K562 (cell line): ENCODE measurements around the gene COL5A3. TPM values are rescaled to one million over a fixed set of nuclear protein-coding genes. Genes with fewer than 3 reads are reported as not detected.

Experiments used
- EHMT2 ChIP-seq: fragments of 450-650 bp; IDR thresholded peaks from 2 replicates; pipeline ENCODE4 v1.6.1; 2018; ENCODE audit warnings: antibody characterized with exemption
- ESRRA ChIP-seq: fragments of 450-650 bp; IDR thresholded peaks from 2 replicates; pipeline ENCODE4 v1.6.1; 2014; ENCODE audit warnings: low read depth, mild to moderate bottlenecking, moderate library complexity, borderline replicate concordance
- FOXA3 ChIP-seq, 2 experiments: fragments of 450-650 bp in 1 of 2; sonication (generic) in 1 of 2; formaldehyde crosslinking; IDR thresholded peaks in 1 of 2; conservative IDR thresholded peaks in 1 of 2; 2 replicates each; pipeline versions ENCODE4 v1.4.0 to v1.8.0; 2020 to 2022; ENCODE audit warnings: mild to moderate bottlenecking in 2 of 2, missing genetic modification reagents in 1 of 2
- HNRNPLL ChIP-seq: fragments of 200-400 bp; formaldehyde crosslinking; IDR thresholded peaks from 2 replicates; pipeline ENCODE4 v1.6.1; 2017; ENCODE audit warnings: low read length, low read depth, mild to moderate bottlenecking; ENCODE audit not compliant: poor library complexity, severe bottlenecking
- MEF2D ChIP-seq: conservative IDR thresholded peaks from 2 replicates; pipeline ENCODE4 v1.6.1; 2016; ENCODE audit warnings: low read depth, missing genetic modification characterization, missing compliant biosample characterization
- MTF1 ChIP-seq: fragments of 250-450 bp; sonication (Bioruptor Pico); IDR thresholded peaks from 2 replicates; pipeline ENCODE4 v1.9.0; 2021; ENCODE audit warnings: moderate library complexity, mild to moderate bottlenecking, inconsistent platforms, borderline replicate concordance
- RFX7 ChIP-seq: fragments of 250-450 bp; sonication (Bioruptor Pico); IDR thresholded peaks from 2 replicates; pipeline ENCODE4 v1.5.1; 2021; ENCODE audit warnings: mild to moderate bottlenecking
- SAFB ChIP-seq: fragments of 200-400 bp; formaldehyde crosslinking; IDR thresholded peaks from 2 replicates; pipeline ENCODE4 v1.6.1; 2017; ENCODE audit warnings: low read depth, low read length, borderline replicate concordance
- XRCC3 ChIP-seq: fragments of 450-650 bp; IDR thresholded peaks from 2 replicates; pipeline ENCODE4 v1.6.1; 2017; ENCODE audit warnings: mild to moderate bottlenecking, moderate library complexity
- ZKSCAN3 ChIP-seq: fragments of 250-450 bp; sonication (Bioruptor Pico); IDR thresholded peaks from 2 replicates; pipeline ENCODE4 v1.4.0; 2020
- ZZZ3 ChIP-seq: fragments of 450-650 bp; IDR thresholded peaks from 2 replicates; pipeline ENCODE4 v1.6.1; 2016; ENCODE audit warnings: antibody characterized with exemption, mild to moderate bottlenecking, moderate library complexity
- polyA plus RNA-seq, 8 experiments: library from polyadenylated mRNA; depleted of rRNA in 4 of 8; stranded (reverse) in 5 of 8; unstranded in 3 of 8; fragments of >200 nt; fragmentation: Nextera tagmentation in 2 of 8; fragmentation: Illumina TruSeq in 1 of 8; extraction: Ambion mirVana in 2 of 8; extraction: Trizol in 1 of 8; gene quantifications; 2 replicates each; pipeline versions ENCODE4 v1.2.1 to v1.2.3, GENCODE V29; 2011 to 2014; ENCODE audit warnings: inconsistent platforms in 1 of 8, missing spikeins in 1 of 8
- total RNA-seq, 7 experiments: library from RNA; depleted of rRNA in 6 of 7; stranded (reverse); fragments of >200 nt in 6 of 7; fragmentation: Illumina TruSeq in 2 of 7; extraction: Trizol in 2 of 7; gene quantifications; 2 replicates each; pipeline versions ENCODE4 v1.2.1 to v1.2.3, GENCODE V29; 2011 to 2021; ENCODE audit warnings: low replicate concordance in 1 of 7
- TF ChIP-seq, protein P1 (sequence below): fragments of 250-450 bp; sonication (Bioruptor Pico); IDR thresholded peaks from 2 replicates; pipeline ENCODE4 v1.8.0; 2022; ENCODE audit warnings: inconsistent platforms, mild to moderate bottlenecking, moderate library complexity, borderline replicate concordance
- TF ChIP-seq, protein P2 (sequence below): IDR thresholded peaks from 2 replicates; pipeline ENCODE4 v1.6.1; 2011; ENCODE audit warnings: borderline replicate concordance, low read depth, mild to moderate bottlenecking, moderate library complexity, low read length; ENCODE audit not compliant: insufficient read depth, poor library complexity, severe bottlenecking
- TF ChIP-seq, protein P3 (sequence below): fragments of 450-650 bp; IDR thresholded peaks from 2 replicates; pipeline ENCODE4 v1.6.1; 2016; ENCODE audit warnings: missing biosample characterization, missing genetic modification characterization
- TF ChIP-seq, protein P4 (sequence below): sonication (generic); formaldehyde crosslinking; IDR thresholded peaks from 2 replicates; pipeline ENCODE4 v1.4.0; 2020; ENCODE audit warnings: mild to moderate bottlenecking, missing genetic modification reagents
- TF ChIP-seq, protein P5 (sequence below): sonication (generic); formaldehyde crosslinking; IDR thresholded peaks from 2 replicates; pipeline ENCODE4 v1.8.1; 2023; ENCODE audit warnings: mild to moderate bottlenecking, missing genetic modification reagents
- TF ChIP-seq, protein P6 (sequence below): sonication (generic); formaldehyde crosslinking; IDR thresholded peaks from 2 replicates; pipeline ENCODE4 v1.8.0; 2022; ENCODE audit warnings: missing genetic modification reagents, mild to moderate bottlenecking, moderate library complexity, borderline replicate concordance

Gene COL5A3
- total and polyA plus RNA-seq, 9 of the 15 experiments (the other 6 are each of a cell fraction or from before 2014, with no cell fraction given) = 0.01 to 0.02 TPM; not detected in 7

DNA sequence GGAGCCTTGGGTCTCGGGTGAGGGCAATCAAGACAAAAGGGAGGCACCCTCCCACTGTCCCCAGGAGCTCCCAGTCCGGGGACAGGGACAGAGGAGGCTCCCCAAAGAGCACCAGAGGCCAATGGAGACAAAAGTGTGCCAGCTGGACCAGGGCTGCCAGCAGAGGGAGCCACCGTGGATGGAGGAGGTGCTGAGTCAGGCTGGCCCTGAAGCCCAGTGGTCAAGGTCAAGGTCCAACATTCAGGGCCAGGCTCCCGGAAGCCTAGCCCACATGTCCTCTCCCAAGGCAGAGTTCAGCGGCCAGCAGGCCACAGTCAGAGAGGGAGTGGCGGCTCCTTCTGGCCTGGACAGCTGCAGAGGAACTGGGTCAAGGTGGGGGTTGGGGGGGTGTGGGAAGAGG, 8.4 kb downstream of the COL5A3 start (continued):
- no peak for TF ChIP-seq HNRNPLL
- no peak for TF ChIP-seq FOXA3 (CRISPR knock-in tag; conservative IDR thresholded peaks at IDR 0.05 in 1 of 2, IDR thresholded peaks at IDR 0.05 in 1 of 2)
- TF ChIP-seq RFX7 = no peak
- TF ChIP-seq, protein P1, sequence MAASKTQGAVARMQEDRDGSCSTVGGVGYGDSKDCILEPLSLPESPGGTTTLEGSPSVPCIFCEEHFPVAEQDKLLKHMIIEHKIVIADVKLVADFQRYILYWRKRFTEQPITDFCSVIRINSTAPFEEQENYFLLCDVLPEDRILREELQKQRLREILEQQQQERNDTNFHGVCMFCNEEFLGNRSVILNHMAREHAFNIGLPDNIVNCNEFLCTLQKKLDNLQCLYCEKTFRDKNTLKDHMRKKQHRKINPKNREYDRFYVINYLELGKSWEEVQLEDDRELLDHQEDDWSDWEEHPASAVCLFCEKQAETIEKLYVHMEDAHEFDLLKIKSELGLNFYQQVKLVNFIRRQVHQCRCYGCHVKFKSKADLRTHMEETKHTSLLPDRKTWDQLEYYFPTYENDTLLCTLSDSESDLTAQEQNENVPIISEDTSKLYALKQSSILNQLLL (CRISPR knock-in tag) = no peak
- TF ChIP-seq ZZZ3 = no peak
- no peak for TF ChIP-seq SAFB
- TF ChIP-seq XRCC3 = no peak
- TF ChIP-seq, protein P2, sequence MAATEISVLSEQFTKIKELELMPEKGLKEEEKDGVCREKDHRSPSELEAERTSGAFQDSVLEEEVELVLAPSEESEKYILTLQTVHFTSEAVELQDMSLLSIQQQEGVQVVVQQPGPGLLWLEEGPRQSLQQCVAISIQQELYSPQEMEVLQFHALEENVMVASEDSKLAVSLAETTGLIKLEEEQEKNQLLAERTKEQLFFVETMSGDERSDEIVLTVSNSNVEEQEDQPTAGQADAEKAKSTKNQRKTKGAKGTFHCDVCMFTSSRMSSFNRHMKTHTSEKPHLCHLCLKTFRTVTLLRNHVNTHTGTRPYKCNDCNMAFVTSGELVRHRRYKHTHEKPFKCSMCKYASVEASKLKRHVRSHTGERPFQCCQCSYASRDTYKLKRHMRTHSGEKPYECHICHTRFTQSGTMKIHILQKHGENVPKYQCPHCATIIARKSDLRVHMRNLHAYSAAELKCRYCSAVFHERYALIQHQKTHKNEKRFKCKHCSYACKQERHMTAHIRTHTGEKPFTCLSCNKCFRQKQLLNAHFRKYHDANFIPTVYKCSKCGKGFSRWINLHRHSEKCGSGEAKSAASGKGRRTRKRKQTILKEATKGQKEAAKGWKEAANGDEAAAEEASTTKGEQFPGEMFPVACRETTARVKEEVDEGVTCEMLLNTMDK = peak; percentile 57
- no peak for TF ChIP-seq EHMT2
- TF ChIP-seq, protein P3, sequence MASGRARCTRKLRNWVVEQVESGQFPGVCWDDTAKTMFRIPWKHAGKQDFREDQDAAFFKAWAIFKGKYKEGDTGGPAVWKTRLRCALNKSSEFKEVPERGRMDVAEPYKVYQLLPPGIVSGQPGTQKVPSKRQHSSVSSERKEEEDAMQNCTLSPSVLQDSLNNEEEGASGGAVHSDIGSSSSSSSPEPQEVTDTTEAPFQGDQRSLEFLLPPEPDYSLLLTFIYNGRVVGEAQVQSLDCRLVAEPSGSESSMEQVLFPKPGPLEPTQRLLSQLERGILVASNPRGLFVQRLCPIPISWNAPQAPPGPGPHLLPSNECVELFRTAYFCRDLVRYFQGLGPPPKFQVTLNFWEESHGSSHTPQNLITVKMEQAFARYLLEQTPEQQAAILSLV (tag) = no peak
- no peak for TF ChIP-seq MTF1 (CRISPR knock-in tag)
- no peak for TF ChIP-seq ZKSCAN3 (CRISPR knock-in tag)
- TF ChIP-seq, protein P4, sequence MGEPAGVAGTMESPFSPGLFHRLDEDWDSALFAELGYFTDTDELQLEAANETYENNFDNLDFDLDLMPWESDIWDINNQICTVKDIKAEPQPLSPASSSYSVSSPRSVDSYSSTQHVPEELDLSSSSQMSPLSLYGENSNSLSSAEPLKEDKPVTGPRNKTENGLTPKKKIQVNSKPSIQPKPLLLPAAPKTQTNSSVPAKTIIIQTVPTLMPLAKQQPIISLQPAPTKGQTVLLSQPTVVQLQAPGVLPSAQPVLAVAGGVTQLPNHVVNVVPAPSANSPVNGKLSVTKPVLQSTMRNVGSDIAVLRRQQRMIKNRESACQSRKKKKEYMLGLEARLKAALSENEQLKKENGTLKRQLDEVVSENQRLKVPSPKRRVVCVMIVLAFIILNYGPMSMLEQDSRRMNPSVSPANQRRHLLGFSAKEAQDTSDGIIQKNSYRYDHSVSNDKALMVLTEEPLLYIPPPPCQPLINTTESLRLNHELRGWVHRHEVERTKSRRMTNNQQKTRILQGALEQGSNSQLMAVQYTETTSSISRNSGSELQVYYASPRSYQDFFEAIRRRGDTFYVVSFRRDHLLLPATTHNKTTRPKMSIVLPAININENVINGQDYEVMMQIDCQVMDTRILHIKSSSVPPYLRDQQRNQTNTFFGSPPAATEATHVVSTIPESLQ (CRISPR knock-in tag) = no peak
- TF ChIP-seq, protein P5, sequence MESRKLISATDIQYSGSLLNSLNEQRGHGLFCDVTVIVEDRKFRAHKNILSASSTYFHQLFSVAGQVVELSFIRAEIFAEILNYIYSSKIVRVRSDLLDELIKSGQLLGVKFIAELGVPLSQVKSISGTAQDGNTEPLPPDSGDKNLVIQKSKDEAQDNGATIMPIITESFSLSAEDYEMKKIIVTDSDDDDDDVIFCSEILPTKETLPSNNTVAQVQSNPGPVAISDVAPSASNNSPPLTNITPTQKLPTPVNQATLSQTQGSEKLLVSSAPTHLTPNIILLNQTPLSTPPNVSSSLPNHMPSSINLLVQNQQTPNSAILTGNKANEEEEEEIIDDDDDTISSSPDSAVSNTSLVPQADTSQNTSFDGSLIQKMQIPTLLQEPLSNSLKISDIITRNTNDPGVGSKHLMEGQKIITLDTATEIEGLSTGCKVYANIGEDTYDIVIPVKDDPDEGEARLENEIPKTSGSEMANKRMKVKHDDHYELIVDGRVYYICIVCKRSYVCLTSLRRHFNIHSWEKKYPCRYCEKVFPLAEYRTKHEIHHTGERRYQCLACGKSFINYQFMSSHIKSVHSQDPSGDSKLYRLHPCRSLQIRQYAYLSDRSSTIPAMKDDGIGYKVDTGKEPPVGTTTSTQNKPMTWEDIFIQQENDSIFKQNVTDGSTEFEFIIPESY (CRISPR knock-in tag) = no peak
- TF ChIP-seq MEF2D (tag) = no peak
- TF ChIP-seq, protein P6, sequence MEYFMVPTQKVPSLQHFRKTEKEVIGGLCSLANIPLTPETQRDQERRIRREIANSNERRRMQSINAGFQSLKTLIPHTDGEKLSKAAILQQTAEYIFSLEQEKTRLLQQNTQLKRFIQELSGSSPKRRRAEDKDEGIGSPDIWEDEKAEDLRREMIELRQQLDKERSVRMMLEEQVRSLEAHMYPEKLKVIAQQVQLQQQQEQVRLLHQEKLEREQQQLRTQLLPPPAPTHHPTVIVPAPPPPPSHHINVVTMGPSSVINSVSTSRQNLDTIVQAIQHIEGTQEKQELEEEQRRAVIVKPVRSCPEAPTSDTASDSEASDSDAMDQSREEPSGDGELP (CRISPR knock-in tag) = peak; percentile 51; the same call in 1 of the 2 replicates
- TF ChIP-seq ESRRA = peak; percentile 26; the same call in 1 of the 2 replicates
